ENCODE measurements around the gene HLA-A. TPM values are rescaled to one million over a fixed set of nuclear protein-coding genes. Genes with fewer than 3 reads are reported as not detected.

HLA-A gene
- total and polyA plus RNA-seq, 2 donors (not counting 3 experiments of a cell fraction or from before 2014, with no cell fraction given) = 294 to 822 TPM

GRCh38 chr6:29908710-29909109, 33.6 kb upstream of the HLA-A start:
- POLR2A ChIA-PET = no interaction called here
- no peak for TF ChIP-seq JUN (IDR thresholded peaks at IDR 0.05; ENCODE audit: borderline replicate concordance, insufficient read depth, insufficient read length, low read depth)
- no peak for TF ChIP-seq EZH2 (IDR thresholded peaks at IDR 0.05; ENCODE audit: borderline replicate concordance, low read depth, low read length, severe bottlenecking)
- TF ChIP-seq, protein P1, sequence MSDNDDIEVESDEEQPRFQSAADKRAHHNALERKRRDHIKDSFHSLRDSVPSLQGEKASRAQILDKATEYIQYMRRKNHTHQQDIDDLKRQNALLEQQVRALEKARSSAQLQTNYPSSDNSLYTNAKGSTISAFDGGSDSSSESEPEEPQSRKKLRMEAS (IDR thresholded peaks at IDR 0.05; ENCODE audit: insufficient read depth, insufficient read length) = no peak
- TF ChIP-seq GATA2 (IDR thresholded peaks at IDR 0.05; ENCODE audit: insufficient read depth, insufficient read length, low read depth, low read length) = no peak
- TF ChIP-seq MYC (IDR thresholded peaks at IDR 0.05; ENCODE audit: low read depth, low read length) = no peak
- TF ChIP-seq POLR2A (IDR thresholded peaks at IDR 0.05; ENCODE audit: low read depth, low read length) = no peak
- TF ChIP-seq, protein P2, sequence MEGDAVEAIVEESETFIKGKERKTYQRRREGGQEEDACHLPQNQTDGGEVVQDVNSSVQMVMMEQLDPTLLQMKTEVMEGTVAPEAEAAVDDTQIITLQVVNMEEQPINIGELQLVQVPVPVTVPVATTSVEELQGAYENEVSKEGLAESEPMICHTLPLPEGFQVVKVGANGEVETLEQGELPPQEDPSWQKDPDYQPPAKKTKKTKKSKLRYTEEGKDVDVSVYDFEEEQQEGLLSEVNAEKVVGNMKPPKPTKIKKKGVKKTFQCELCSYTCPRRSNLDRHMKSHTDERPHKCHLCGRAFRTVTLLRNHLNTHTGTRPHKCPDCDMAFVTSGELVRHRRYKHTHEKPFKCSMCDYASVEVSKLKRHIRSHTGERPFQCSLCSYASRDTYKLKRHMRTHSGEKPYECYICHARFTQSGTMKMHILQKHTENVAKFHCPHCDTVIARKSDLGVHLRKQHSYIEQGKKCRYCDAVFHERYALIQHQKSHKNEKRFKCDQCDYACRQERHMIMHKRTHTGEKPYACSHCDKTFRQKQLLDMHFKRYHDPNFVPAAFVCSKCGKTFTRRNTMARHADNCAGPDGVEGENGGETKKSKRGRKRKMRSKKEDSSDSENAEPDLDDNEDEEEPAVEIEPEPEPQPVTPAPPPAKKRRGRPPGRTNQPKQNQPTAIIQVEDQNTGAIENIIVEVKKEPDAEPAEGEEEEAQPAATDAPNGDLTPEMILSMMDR (IDR thresholded peaks at IDR 0.05; ENCODE audit: extremely low read depth in 1 of 2, insufficient read depth in 1 of 2, low read depth in 1 of 2, low read length in 2 of 2) = no peak

More at GRCh38 chr6:29908710-29909109, 33.6 kb upstream of the HLA-A start:
- Histone ChIP-seq H3K27me3 (ENCODE audit: control insufficient read depth in 2 of 2, insufficient read depth in 2 of 2, low read length in 2 of 2) (peaks cover 19 to 33% of the 10 kb centered on the region in 2 experiments), H2AFZ (ENCODE audit: low read depth, low read length) (no peak overlapping the region), H3K4me2 (ENCODE audit: insufficient read depth, low read length) (no peak overlapping the region), H3K4me3 (replicated peaks in 1 of 3; ENCODE audit: insufficient read depth in 1 of 3, low read depth in 1 of 3, low read length in 3 of 3) (no peak overlapping the region), H3K9me3 (replicated peaks; ENCODE audit: control insufficient read depth, insufficient read depth, low read length) (no peaks in the 10 kb centered on the region), H3K36me3 (ENCODE audit: control insufficient read depth in 2 of 2, extremely low read depth in 1 of 2, insufficient read depth in 2 of 2, low read length in 2 of 2) (no peaks in the 10 kb centered on the region), H3K27ac (ENCODE audit: insufficient read depth, low read depth, low read length) (no peak overlapping the region), H3K4me1 (ENCODE audit: control insufficient read depth, extremely low read depth, insufficient read depth, low read length) (no peaks in the 10 kb centered on the region), H3K9ac (replicated peaks; ENCODE audit: extremely low read depth, insufficient read depth, low read length) (no peak overlapping the region), H3K9me1 (replicated peaks; ENCODE audit: control insufficient read depth, extremely low read depth, insufficient read depth, low read length) (no peaks in the 10 kb centered on the region), H3K79me2 (ENCODE audit: control insufficient read depth, insufficient read depth, low read length) (no peaks in the 10 kb centered on the region), H4K20me1 (replicated peaks; ENCODE audit: control insufficient read depth, extremely low read depth, insufficient read depth, low read length) (no peaks in the 10 kb centered on the region)
- dilution Hi-C loops (cut with MboI; ENCODE audit: extremely low pct_ligation_motif_present, low sequenced_read_pairs) (no loop called here), intact Hi-C loops (cut with micrococcal nuclease) (no loop called here)
- DNase-seq (ENCODE audit: low read depth, low spot score) (peak; percentile 17), FAIRE-seq (no peak)
- CTCF ChIA-PET = no interaction called here
- BruUV-seq (replicated peaks) = no TSS peak
